Upper lobe of left lung (tissue), 4 donors: ENCODE measurements around the gene FAM181A.

Source experiments
- EP300 ChIP-seq, 4 donors: sonication (generic); formaldehyde crosslinking; IDR thresholded peaks; one replicate each; pipeline ENCODE4 v1.5.1; 2017; ENCODE audit warnings: antibody characterized with exemption in 4 of 4, control low read depth in 2 of 4
- POLR2AphosphoS5 ChIP-seq, 2 donors: sonication (generic); formaldehyde crosslinking; IDR thresholded peaks; one replicate each; pipeline ENCODE4 v1.5.1; 2017; ENCODE audit warnings: antibody characterized with exemption in 2 of 2
- TF ChIP-seq, protein P1 (sequence below), 6 experiments: fragments of 450-650 bp in 4 of 6; fragments of 200-600 bp in 2 of 6; sonication (generic) in 2 of 6; IDR thresholded peaks; one replicate each; pipeline ENCODE4 v1.5.1; 2016 to 2019; ENCODE audit warnings: antibody characterized with exemption in 6 of 6

DNA sequence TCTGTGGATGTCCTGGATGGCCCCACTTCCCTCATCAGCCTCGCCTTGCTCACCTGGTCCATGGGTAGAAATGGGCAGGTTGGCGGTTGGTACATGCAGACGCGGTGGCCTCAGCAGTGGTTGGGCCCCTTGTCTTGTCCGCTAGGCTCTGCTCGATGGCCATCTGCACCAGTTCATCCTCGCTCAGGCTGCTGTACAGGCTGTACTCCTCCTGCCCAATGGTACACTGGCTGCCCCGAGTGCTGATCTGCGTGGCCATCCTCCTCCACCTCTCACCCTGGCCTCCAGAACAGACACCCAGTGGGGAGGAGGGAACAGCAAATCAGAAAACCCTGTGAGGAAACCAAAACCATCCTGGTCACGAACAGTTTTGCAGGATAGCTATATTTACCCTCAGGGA, 37.1 kb downstream of the FAM181A start:
- TF ChIP-seq, protein P1, sequence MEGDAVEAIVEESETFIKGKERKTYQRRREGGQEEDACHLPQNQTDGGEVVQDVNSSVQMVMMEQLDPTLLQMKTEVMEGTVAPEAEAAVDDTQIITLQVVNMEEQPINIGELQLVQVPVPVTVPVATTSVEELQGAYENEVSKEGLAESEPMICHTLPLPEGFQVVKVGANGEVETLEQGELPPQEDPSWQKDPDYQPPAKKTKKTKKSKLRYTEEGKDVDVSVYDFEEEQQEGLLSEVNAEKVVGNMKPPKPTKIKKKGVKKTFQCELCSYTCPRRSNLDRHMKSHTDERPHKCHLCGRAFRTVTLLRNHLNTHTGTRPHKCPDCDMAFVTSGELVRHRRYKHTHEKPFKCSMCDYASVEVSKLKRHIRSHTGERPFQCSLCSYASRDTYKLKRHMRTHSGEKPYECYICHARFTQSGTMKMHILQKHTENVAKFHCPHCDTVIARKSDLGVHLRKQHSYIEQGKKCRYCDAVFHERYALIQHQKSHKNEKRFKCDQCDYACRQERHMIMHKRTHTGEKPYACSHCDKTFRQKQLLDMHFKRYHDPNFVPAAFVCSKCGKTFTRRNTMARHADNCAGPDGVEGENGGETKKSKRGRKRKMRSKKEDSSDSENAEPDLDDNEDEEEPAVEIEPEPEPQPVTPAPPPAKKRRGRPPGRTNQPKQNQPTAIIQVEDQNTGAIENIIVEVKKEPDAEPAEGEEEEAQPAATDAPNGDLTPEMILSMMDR (IDR thresholded peaks at IDR 0.05) = no peak
- TF ChIP-seq POLR2AphosphoS5 (IDR thresholded peaks at IDR 0.05) (no peak), EP300 (IDR thresholded peaks at IDR 0.05) (no peak)
